Peyer's patch (tissue), 4 donors: ENCODE data around the gene LBHD2.

Source experiments
- CTCF ChIP-seq, 6 experiments: fragments of 450-650 bp in 4 of 6; fragments of 200-600 bp in 2 of 6; sonication (generic) in 1 of 6; IDR thresholded peaks; one replicate each; pipeline ENCODE4 v1.5.1; 2017 to 2019; ENCODE audit warnings: antibody characterized with exemption in 6 of 6, mild to moderate bottlenecking in 3 of 6, moderate library complexity in 1 of 6
- POLR2A ChIP-seq, 2 donors: fragments of 450-650 bp; IDR thresholded peaks; one replicate each; pipeline ENCODE4 v1.5.1; 2017; ENCODE audit warnings: antibody characterized with exemption in 2 of 2, mild to moderate bottlenecking in 2 of 2, moderate library complexity in 2 of 2

DNA sequence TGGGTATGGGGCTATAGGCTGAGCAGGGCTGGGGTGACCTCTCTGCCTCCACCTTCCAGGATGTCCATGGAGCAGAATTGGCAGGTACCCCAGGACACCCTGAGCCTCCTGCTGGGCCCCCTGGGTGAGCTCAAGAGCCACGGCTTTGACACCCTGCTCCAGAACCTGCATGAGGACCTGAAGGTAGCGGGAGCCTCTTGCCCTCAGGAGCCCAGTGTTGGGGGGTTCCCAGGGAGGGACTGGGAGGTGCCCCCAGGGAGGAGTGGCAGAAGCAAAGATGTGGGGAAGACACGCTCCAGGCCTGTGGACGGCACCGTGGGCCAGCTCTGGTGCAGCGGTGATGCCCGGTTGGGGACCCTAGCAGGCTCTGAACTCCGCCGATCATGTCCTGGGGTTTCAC is 47.6 kb downstream of the LBHD2 start:
- no peak for TF ChIP-seq POLR2A (IDR thresholded peaks at IDR 0.05)
- TF ChIP-seq CTCF (IDR thresholded peaks at IDR 0.05): no peak
